Neuronal stem cell (in vitro differentiated cells): ENCODE data around the gene NFE2L3.

ENCODE experiments used
- DNase-seq: peaks from one replicate; pipeline ENCODE4 v3.0.0-alpha.2; 2013; ENCODE audit warnings: low spot score
- H2AFZ ChIP-seq: one replicate; pipeline ENCODE4 v1.6.1; 2013; ENCODE audit warnings: mild to moderate bottlenecking, low read length, inconsistent platforms
- H2AK5ac ChIP-seq: 2 replicates; pipeline ENCODE4 v1.6.1; 2013; ENCODE audit warnings: low read depth, mild to moderate bottlenecking, inconsistent platforms, low read length, moderate library complexity, mixed read lengths
- H2BK120ac ChIP-seq: 2 replicates; pipeline ENCODE4 v1.6.1; 2013; ENCODE audit warnings: low read depth, mild to moderate bottlenecking, inconsistent platforms, low read length, moderate library complexity, mixed read lengths
- H2BK12ac ChIP-seq: one replicate; pipeline ENCODE4 v1.6.1; 2013; ENCODE audit warnings: low read length, inconsistent platforms
- H2BK15ac ChIP-seq: 2 replicates; pipeline ENCODE4 v1.6.1; 2013; ENCODE audit warnings: mild to moderate bottlenecking, low read length, inconsistent platforms, mixed read lengths
- H2BK5ac ChIP-seq: one replicate; pipeline ENCODE4 v1.6.1; 2013; ENCODE audit warnings: inconsistent platforms, mild to moderate bottlenecking, low read length, moderate library complexity
- H3K14ac ChIP-seq: one replicate; pipeline ENCODE4 v1.6.1; 2013; ENCODE audit warnings: low read length, inconsistent platforms
- H3K18ac ChIP-seq: 2 replicates; pipeline ENCODE4 v1.6.1; 2013; ENCODE audit warnings: low read length, inconsistent platforms
- H3K23ac ChIP-seq: 2 replicates; pipeline ENCODE4 v1.6.1; 2013; ENCODE audit warnings: low read depth, mild to moderate bottlenecking, mixed read lengths, low read length, inconsistent platforms; ENCODE audit not compliant: poor library complexity
- H3K27ac ChIP-seq: replicated peaks from 3 replicates; pipeline ENCODE4 v1.5.1; 2013; ENCODE audit warnings: low read length, inconsistent platforms
- H3K27me3 ChIP-seq, 3 experiments: 2 replicates each; pipeline ENCODE4 v1.6.1; 2013; ENCODE audit warnings: low read length in 3 of 3, mild to moderate bottlenecking in 2 of 3, inconsistent platforms in 1 of 3, low read depth in 1 of 3, mixed read lengths in 1 of 3, moderate library complexity in 1 of 3; ENCODE audit not compliant: control insufficient read depth in 3 of 3, insufficient read depth in 3 of 3
- H3K36me3 ChIP-seq, 2 donors: replicated peaks in 1 of 2; 2 replicates each; pipeline ENCODE4 v1.6.1; 2013; ENCODE audit warnings: low read length in 2 of 2; ENCODE audit not compliant: control insufficient read depth in 2 of 2, insufficient read depth in 2 of 2
- H3K4ac ChIP-seq: 2 replicates; pipeline ENCODE4 v1.6.1; 2013; ENCODE audit warnings: inconsistent platforms, mild to moderate bottlenecking, low read length, moderate library complexity
- H3K4me1 ChIP-seq, 2 donors: 1 replicate in 1 of 2; 2 replicates in 1 of 2; pipeline ENCODE4 v1.6.1; 2013; ENCODE audit warnings: low read length in 2 of 2, low read depth in 1 of 2; ENCODE audit not compliant: control insufficient read depth in 2 of 2, insufficient read depth in 1 of 2
- H3K4me2 ChIP-seq: one replicate; pipeline ENCODE4 v1.6.1; 2013; ENCODE audit warnings: mild to moderate bottlenecking, low read length, inconsistent platforms; ENCODE audit not compliant: insufficient read depth, poor library complexity, severe bottlenecking
- H3K4me3 ChIP-seq, 2 donors: 2 replicates each; pipeline ENCODE4 v1.5.1; 2013; ENCODE audit warnings: low read length in 2 of 2, mild to moderate bottlenecking in 2 of 2, inconsistent platforms in 1 of 2, moderate library complexity in 1 of 2
- H3K79me1 ChIP-seq: one replicate; pipeline ENCODE4 v1.6.1; 2013; ENCODE audit warnings: low read depth, mild to moderate bottlenecking, inconsistent platforms, low read length, moderate library complexity
- H3K9ac ChIP-seq: one replicate; pipeline ENCODE4 v1.6.1; 2013; ENCODE audit warnings: mild to moderate bottlenecking, low read depth, low read length, inconsistent platforms; ENCODE audit not compliant: poor library complexity
- H3K9me3 ChIP-seq, 2 donors: replicated peaks in 1 of 2; 2 replicates each; pipeline versions ENCODE3 to v1.6.1; 2013; ENCODE audit warnings: low read length in 2 of 2, mild to moderate bottlenecking in 2 of 2, inconsistent platforms in 1 of 2, low read depth in 1 of 2, mixed read lengths in 1 of 2, moderate library complexity in 1 of 2; ENCODE audit not compliant: control insufficient read depth in 2 of 2, insufficient read depth in 1 of 2
- H4K8ac ChIP-seq: one replicate; pipeline ENCODE4 v1.6.1; 2013; ENCODE audit warnings: low read depth, mild to moderate bottlenecking, inconsistent platforms, low read length, moderate library complexity
- H4K91ac ChIP-seq: one replicate; pipeline ENCODE4 v1.6.1; 2013; ENCODE audit warnings: low read length, low read depth, mild to moderate bottlenecking, inconsistent platforms; ENCODE audit not compliant: poor library complexity
- WGBS, 2 donors: extraction: QIAGEN DNeasy Blood & Tissue Kit; methylation state at CpG; one replicate each; pipeline ENCODE4 v1.1.7; 2013; ENCODE audit warnings: missing lambda C conversion rate in 2 of 2, mixed read lengths in 1 of 2; ENCODE audit not compliant: insufficient read length in 2 of 2, insufficient replicate concordance in 1 of 2; ENCODE audit errors: extremely low coverage in 2 of 2; 5-methylcytosine and 5-hydroxymethylcytosine counted together

Gene NFE2L3

GRCh38 chr7:26153241-26153822 lies 1.3 kb downstream of the NFE2L3 start:
- H3K79me1 ChIP-seq: no peaks in the 10 kb centered on the region
- H3K4me3 ChIP-seq: peak overlapping the region in 1 of 2 donors; percentile 88
- H2BK120ac ChIP-seq: no peak overlapping the region
- peaks cover 0 to 11% of the 10 kb centered on the region in 2 donors for H3K4me1 ChIP-seq
- DNase-seq: no peak
- H3K14ac ChIP-seq: no peak overlapping the region
- H2BK15ac ChIP-seq: peak overlapping the region; percentile 31
- peak overlapping the region; percentile 95 for H2AFZ ChIP-seq
- no peak overlapping the region for H4K91ac ChIP-seq
- H3K27me3 ChIP-seq: peaks cover 9 to 57% (median 28%) of the 10 kb centered on the region in 3 experiments
- H3K9me3 ChIP-seq: peaks cover 2 to 8% of the 10 kb centered on the region in 2 donors
- WGBS, 2 donors: no CpG with 5 or more reads among the region's 18 CpGs
- H3K23ac ChIP-seq: peak overlapping the region; percentile 12
- H3K4me2 ChIP-seq: peak overlapping the region; percentile 95
- H3K4ac ChIP-seq: no peak overlapping the region
- peak overlapping the region; percentile 9 for H3K9ac ChIP-seq
- no peak overlapping the region for H3K27ac ChIP-seq
- no peak overlapping the region for H2AK5ac ChIP-seq
- H3K18ac ChIP-seq: peak overlapping the region; percentile 44
- no peaks in the 10 kb centered on the region for H3K36me3 ChIP-seq
- H2BK12ac ChIP-seq: no peak overlapping the region
- no peak overlapping the region for H2BK5ac ChIP-seq
- H4K8ac ChIP-seq: no peak overlapping the region

GRCh38 chr7:26153823-26154783 lies 2.1 kb downstream of the NFE2L3 start:
- no peak overlapping the region for H2BK120ac ChIP-seq
- H2AK5ac ChIP-seq: peak overlapping the region; percentile 60
- H3K9me3 ChIP-seq: peaks cover 2 to 8% of the 10 kb centered on the region in 2 donors
- H2BK12ac ChIP-seq: no peak overlapping the region
- no peak overlapping the region for H4K8ac ChIP-seq
- H3K14ac ChIP-seq: no peak overlapping the region
- no peak overlapping the region for H3K27ac ChIP-seq
- H2BK15ac ChIP-seq: no peak overlapping the region
- H3K23ac ChIP-seq: no peak overlapping the region
- H3K4me1 ChIP-seq: peaks cover 4 to 11% of the 10 kb centered on the region in 2 donors
- no CpG with 5 or more reads among the region's 15 CpGs for WGBS, 2 donors
- H3K9ac ChIP-seq: no peak overlapping the region
- H2AFZ ChIP-seq: no peak overlapping the region
- no peak for DNase-seq
- H4K91ac ChIP-seq: no peak overlapping the region
- H3K4me2 ChIP-seq: no peak overlapping the region
- no peak overlapping the region for H3K4ac ChIP-seq
- H3K36me3 ChIP-seq: no peaks in the 10 kb centered on the region
- H3K27me3 ChIP-seq: peaks cover 9 to 57% (median 28%) of the 10 kb centered on the region in 3 experiments
- H2BK5ac ChIP-seq: no peak overlapping the region
- H3K4me3 ChIP-seq: no peak overlapping the region
- no peak overlapping the region for H3K18ac ChIP-seq
- H3K79me1 ChIP-seq: no peaks in the 10 kb centered on the region

- Histone ChIP-seq H4K91ac (no peak overlapping the region), H2BK120ac (no peak overlapping the region), H2BK12ac (no peak overlapping the region), H3K79me1 (no peaks in the 10 kb centered on the region), H3K4ac (no peak overlapping the region), H3K4me1 (peaks cover 7 to 11% of the 10 kb centered on the region in 2 donors), H3K9me3 (peaks cover 2 to 8% of the 10 kb centered on the region in 2 donors), H3K27me3 (peaks cover 9 to 41% (median 28%) of the 10 kb centered on the region in 3 experiments), H3K14ac (no peak overlapping the region), H3K23ac (no peak overlapping the region), H3K36me3 (no peaks in the 10 kb centered on the region), H2BK15ac (no peak overlapping the region), H3K4me2 (no peak overlapping the region), H2AFZ (no peak overlapping the region), H3K4me3 (no peak overlapping the region), H3K18ac (no peak overlapping the region), H2BK5ac (no peak overlapping the region), H3K9ac (no peak overlapping the region), H2AK5ac (no peak overlapping the region), H3K27ac (no peak overlapping the region), H4K8ac (no peak overlapping the region)
- no peak for DNase-seq
- WGBS, 2 donors: no CpG with 5 or more reads among the region's 8 CpGs
Measured at GRCh38 chr7:26155531-26156375, 3.8 kb downstream of the NFE2L3 start.
